Renal cortical epithelial cell (primary cell): ENCODE results near the gene WNK3. TPM values are rescaled to one million over a fixed set of nuclear protein-coding genes. Genes with fewer than 3 reads are reported as not detected.
A peak's percentile ranks its signal among the peaks of the same experiment; 100 is the strongest.

Source experiments
- DNase-seq: peaks from one replicate; pipeline ENCODE4 v3.0.0-alpha.2; 2011; ENCODE audit warnings: low read depth
- total RNA-seq: library from RNA; depleted of rRNA; stranded (reverse); fragments of >200 nt; gene quantifications from 2 replicates; pipeline ENCODE4 v1.2.3, GENCODE V29; 2014

The WNK3 gene
- total RNA-seq, 1 donor from 2014 or later: 6.7 TPM

GRCh38 chrX:54238588-54238987 is 119.3 kb downstream of the WNK3 start:
- DNase-seq: no peak

GRCh38 chrX:54237014-54237413 is 120.8 kb downstream of the WNK3 start:
- no peak for DNase-seq

- no peak for DNase-seq
Observed at GRCh38 chrX:54230435-54231148, 127.3 kb downstream of the WNK3 start.

GRCh38 chrX:54223581-54223980 is 134.3 kb downstream of the WNK3 start:
- DNase-seq: no peak

- no peak for DNase-seq
Observed at GRCh38 chrX:54213603-54214002, 144.2 kb downstream of the WNK3 start.

- no peak for DNase-seq
Observed at GRCh38 chrX:54208531-54208930, 149.3 kb downstream of the WNK3 start.

- DNase-seq: no peak
Observed at GRCh38 chrX:54198262-54198661, 159.6 kb downstream of the WNK3 start.

GRCh38 chrX:54194982-54195588 is 162.8 kb downstream of the WNK3 start:
- DNase-seq: no peak

- no peak for DNase-seq
Observed at GRCh38 chrX:54193085-54193821, 164.6 kb downstream of the WNK3 start.

GRCh38 chrX:54184474-54184873 is 173.4 kb downstream of the WNK3 start:
- no peak for DNase-seq

GRCh38 chrX:54182864-54183613 is 174.8 kb downstream of the WNK3 start, which contains the start of gene FAM120C:
FAM120C (minus strand) TSS chrX:54183254; CDS start chrX:54183198, 56 bp downstream.
- DNase-seq: peak; percentile 40

GRCh38 chrX:54182194-54182863 is 175.5 kb downstream of the WNK3 start:
- DNase-seq: peak; percentile 9

GRCh38 chrX:54181202-54181953 is 176.5 kb downstream of the WNK3 start:
- peak; percentile 10 for DNase-seq

GRCh38 chrX:54180403-54180802 is 177.4 kb downstream of the WNK3 start:
- peak; percentile 19 for DNase-seq

- DNase-seq: peak; percentile 63
Observed at GRCh38 chrX:54178100-54178940, 179.5 kb downstream of the WNK3 start.

- DNase-seq: no peak
Observed at GRCh38 chrX:54177306-54177705, 180.5 kb downstream of the WNK3 start.

- DNase-seq: no peak
Observed at GRCh38 chrX:54173791-54174190, 184.1 kb downstream of the WNK3 start.

GRCh38 chrX:54172455-54172854 is 185.4 kb downstream of the WNK3 start:
- no peak for DNase-seq

- no peak for DNase-seq
Observed at GRCh38 chrX:54171527-54172250, 186.2 kb downstream of the WNK3 start.
